ENCODE measurements around the gene RBP3.

RBP3 gene

GRCh38 chr10:47359101-47359500 is 10.9 kb downstream of the RBP3 start:
- DNase-seq = no peak

GRCh38 chr10:47359626-47360418 is 11.7 kb downstream of the RBP3 start:
- DNase-seq = no peak

- no peak for DNase-seq
These were observed 12.4 kb downstream of the RBP3 start for GRCh38 chr10:47360419-47361040.

- DNase-seq = peak; percentile 32
These were observed 13.1 kb downstream of the RBP3 start for GRCh38 chr10:47361293-47361692.

GRCh38 chr10:47362199-47362598 is 14.0 kb downstream of the RBP3 start:
- no peak for DNase-seq

GRCh38 chr10:47363781-47364180 is 15.6 kb downstream of the RBP3 start:
- DNase-seq = no peak

- no peak for DNase-seq
These were observed 16.2 kb downstream of the RBP3 start for GRCh38 chr10:47364366-47364765.

GRCh38 chr10:47364911-47365310 is 16.7 kb downstream of the RBP3 start:
- DNase-seq = no peak

GRCh38 chr10:47365431-47366180 is 17.4 kb downstream of the RBP3 start:
- DNase-seq = no peak

GRCh38 chr10:47366181-47366631 is 18.0 kb downstream of the RBP3 start:
- DNase-seq = no peak

GRCh38 chr10:47366731-47367460 is 18.7 kb downstream of the RBP3 start:
- DNase-seq = no peak

GRCh38 chr10:47367646-47368045 is 19.5 kb downstream of the RBP3 start:
- no peak for DNase-seq

GRCh38 chr10:47368431-47369180 is 20.4 kb downstream of the RBP3 start:
- DNase-seq = no peak

GRCh38 chr10:47369251-47369894 is 21.2 kb downstream of the RBP3 start:
- DNase-seq = no peak

- no peak for DNase-seq
These were observed 22.0 kb downstream of the RBP3 start for GRCh38 chr10:47370015-47370767.

- DNase-seq = no peak
These were observed 22.7 kb downstream of the RBP3 start for GRCh38 chr10:47370878-47371277.

- DNase-seq = no peak
These were observed 23.7 kb downstream of the RBP3 start for GRCh38 chr10:47371629-47372485.

GRCh38 chr10:47372726-47373125 is 24.6 kb downstream of the RBP3 start:
- DNase-seq = no peak

GRCh38 chr10:47374611-47375536 is 26.7 kb downstream of the RBP3 start:
- no peak for DNase-seq

Measured in activated CD4-positive, alpha-beta T cell treated with anti-CD3 and anti-CD28 coated beads, Interleukin-2, Interleukin-6, amounts not matched to agents 100 ng/mL and 50 ng/mL, durations not matched to agents 16 hours and 8 hours (primary cell).